GM12878 (cell line): ENCODE results near the gene PARP6. TPM values are rescaled to one million over a fixed set of nuclear protein-coding genes. Genes with fewer than 3 reads are reported as not detected.
A peak's percentile ranks its signal among the peaks of the same experiment; 100 is the strongest.

Experiments used
- ATAC-seq: fragments of 200-7000 bp; cut with Tn5 transposase; 3 replicates; pipeline ENCODE4 v1.9.1; 2020; ENCODE audit warnings: mild to moderate bottlenecking, moderate library complexity
- BruUV-seq: library from RNA; stranded (reverse); fragments of 400-500 nt; replicated peaks from 2 replicates; lab custom pipeline; 2021; lab: Mats Ljungman, UMichigan
- CTCF ChIA-PET: fragments of 300-600 bp; sonication (Branson Sonifier 250); formaldehyde crosslinking; extraction: SDS; loops from one replicate; lab custom pipeline; 2021; ENCODE audit warnings: inconsistent platforms; lab: Yijun Ruan, JAX
- POLR2A ChIA-PET: fragments of 350-600 bp; formaldehyde crosslinking; extraction: SDS; loops from one replicate; lab custom pipeline; 2021; ENCODE audit warnings: inconsistent platforms; lab: Charles Lee
- RAD21 ChIA-PET: fragments of 300-600 bp; sonication (Branson Sonifier 250); formaldehyde crosslinking; loops from one replicate; lab custom pipeline; 2023; ENCODE audit warnings: antibody characterized with exemption; ENCODE audit not compliant: unreplicated experiment; lab: Charles Lee
- SMC1A ChIA-PET: fragments of 300-600 bp; sonication (Branson Sonifier 250); formaldehyde crosslinking; loops from one replicate; lab custom pipeline; 2023; ENCODE audit not compliant: unreplicated experiment, uncharacterized antibody; lab: Charles Lee
- DNase-seq: peaks from one replicate; pipeline ENCODE4 v3.0.0-alpha.2; 2011; ENCODE audit warnings: low read depth, low spot score
- FAIRE-seq: peaks from 3 replicates; lab custom pipeline; 2011; peaks lifted over from hg19 to GRCh38; lab: Jason Lieb, UNC
- H2AFZ ChIP-seq: 2 replicates; pipeline ENCODE4 v1.6.0; 2011; ENCODE audit warnings: low read depth, low read length, control low read depth; ENCODE audit not compliant: control insufficient read depth
- H3K27ac ChIP-seq: 2 replicates; pipeline ENCODE4 v1.5.1; 2011; ENCODE audit warnings: control low read depth; ENCODE audit not compliant: control insufficient read depth, insufficient read depth
- H3K27me3 ChIP-seq, 2 experiments: replicated peaks in 1 of 2; 2 replicates each; pipeline versions ENCODE4 v1.6.0 to v1.6.1; 2011; ENCODE audit warnings: low read length in 1 of 2; ENCODE audit not compliant: control insufficient read depth in 2 of 2, insufficient read depth in 2 of 2
- H3K36me3 ChIP-seq, 2 experiments: 2 replicates each; pipeline ENCODE4 v1.5.1; 2011; ENCODE audit warnings: low read length in 1 of 2; ENCODE audit not compliant: control insufficient read depth in 2 of 2, insufficient read depth in 2 of 2
- H3K4me1 ChIP-seq: 2 replicates; pipeline ENCODE4 v1.6.1; 2011; ENCODE audit warnings: mild to moderate bottlenecking, low read length, moderate library complexity, mixed read lengths; ENCODE audit not compliant: control insufficient read depth, insufficient read depth
- H3K4me2 ChIP-seq: 2 replicates; pipeline ENCODE4 v1.6.0; 2011; ENCODE audit warnings: control low read depth; ENCODE audit not compliant: control insufficient read depth, insufficient read depth
- H3K4me3 ChIP-seq: fragments of 200-600 bp; sonication (generic); 2 replicates; pipeline ENCODE4 v1.5.1; 2016
- H3K79me2 ChIP-seq: 2 replicates; pipeline ENCODE4 v1.6.0; 2011; ENCODE audit warnings: low read length; ENCODE audit not compliant: control insufficient read depth, insufficient read depth
- H3K9ac ChIP-seq: 2 replicates; pipeline ENCODE4 v1.8.0; 2011; ENCODE audit warnings: low read length, control low read depth, mixed read lengths; ENCODE audit not compliant: control insufficient read depth, insufficient read depth
- H3K9me3 ChIP-seq: replicated peaks from 3 replicates; pipeline ENCODE4 v1.5.1; 2011; ENCODE audit warnings: mild to moderate bottlenecking, low read length; ENCODE audit not compliant: control insufficient read depth, insufficient read depth
- H4K20me1 ChIP-seq: 2 replicates; pipeline ENCODE4 v1.6.0; 2011; ENCODE audit not compliant: control insufficient read depth, insufficient read depth
- BCL3 ChIP-seq: IDR thresholded peaks from 2 replicates; pipeline ENCODE4 v1.6.1; 2011; ENCODE audit warnings: borderline replicate concordance, low read depth, mild to moderate bottlenecking, moderate library complexity, low read length; ENCODE audit not compliant: insufficient read depth, poor library complexity, severe bottlenecking
- CBX5 ChIP-seq: sonication (generic); IDR thresholded peaks from 2 replicates; pipeline ENCODE4 v1.6.1; 2016; ENCODE audit warnings: low read depth, moderate library complexity, mild to moderate bottlenecking, inconsistent platforms
- CHD2 ChIP-seq: IDR thresholded peaks from 2 replicates; pipeline ENCODE4 v1.6.1; 2011; ENCODE audit warnings: low read depth, low read length, improper control_type of control experiment, borderline replicate concordance
- E2F4 ChIP-seq: IDR thresholded peaks from 2 replicates; pipeline ENCODE4 v1.6.1; 2012; ENCODE audit warnings: low read depth, low read length, improper control_type of control experiment
- E2F8 ChIP-seq: fragments of 450-650 bp; IDR thresholded peaks from 2 replicates; pipeline ENCODE4 v1.6.1; 2018; ENCODE audit warnings: mild to moderate bottlenecking, low read depth, moderate library complexity; ENCODE audit not compliant: partially characterized antibody
- EGR1 ChIP-seq, 2 experiments: IDR thresholded peaks; 1 replicate in 1 of 2; 2 replicates in 1 of 2; pipeline ENCODE4 v1.6.1; 2011 to 2012; ENCODE audit warnings: low read depth in 2 of 2, low read length in 2 of 2, borderline replicate concordance in 1 of 2, mild to moderate bottlenecking in 1 of 2, moderate library complexity in 1 of 2
- GATAD2B ChIP-seq: fragments of 450-650 bp; conservative IDR thresholded peaks from 2 replicates; pipeline ENCODE4 v1.6.1; 2017; ENCODE audit warnings: low read depth, mild to moderate bottlenecking, moderate library complexity
- MEF2A ChIP-seq: IDR thresholded peaks from 2 replicates; pipeline ENCODE4 v1.6.1; 2011; ENCODE audit warnings: low read depth, mild to moderate bottlenecking, low read length, moderate library complexity; ENCODE audit not compliant: insufficient read depth
- MTA3 ChIP-seq: IDR thresholded peaks from 2 replicates; pipeline ENCODE4 v1.6.1; 2012; ENCODE audit warnings: low read length, inconsistent platforms, borderline replicate concordance
- POLR2A ChIP-seq: IDR thresholded peaks from 2 replicates; pipeline ENCODE4 v1.6.1; 2011; ENCODE audit warnings: low read depth, mild to moderate bottlenecking, low read length
- POLR2AphosphoS2 ChIP-seq: IDR thresholded peaks from 2 replicates; pipeline ENCODE4 v1.6.1; 2011; ENCODE audit warnings: low read depth, mild to moderate bottlenecking, low read length, improper control_type of control experiment, moderate library complexity
- ZBTB33 ChIP-seq: fragments of 450-650 bp; IDR thresholded peaks from 2 replicates; pipeline ENCODE4 v1.6.1; 2017; ENCODE audit warnings: mild to moderate bottlenecking
- ZNF24 ChIP-seq: fragments of 450-650 bp; IDR thresholded peaks from 2 replicates; pipeline ENCODE4 v1.6.1; 2017; ENCODE audit warnings: antibody characterized with exemption, mild to moderate bottlenecking
- WGBS: methylation state at CpG from one replicate; pipeline ENCODE4 v1.1.6; 2016; ENCODE audit warnings: low lambda C conversion rate; ENCODE audit not compliant: insufficient replicate concordance, insufficient coverage; ENCODE audit errors: missing lambda C conversion rate; 5-methylcytosine and 5-hydroxymethylcytosine counted together
- in situ Hi-C: fragments of 300-500 bp; cut with MboI; formaldehyde crosslinking; loops from 9 replicates; pipeline ENCODE4 v1.14.3; 2018; ENCODE audit warnings: mixed read lengths
- intact Hi-C: fragments of 100-400 bp; cut with micrococcal nuclease; formaldehyde crosslinking; loops from one replicate; pipeline ENCODE4 v1.14.2; 2022; ENCODE audit not compliant: unreplicated experiment
- polyA plus RNA-seq, 11 experiments: library from polyadenylated mRNA; depleted of rRNA in 4 of 11; unstranded in 6 of 11; stranded (reverse) in 5 of 11; fragments of >200 nt; fragmentation: Nextera tagmentation in 4 of 11; fragmentation: Illumina TruSeq in 1 of 11; extraction: Ambion mirVana in 4 of 11; extraction: Trizol in 1 of 11; gene quantifications; 1 replicate in 1 of 11; 2 replicates in 10 of 11; pipeline versions ENCODE4 v1.2.1 to v1.2.3, GENCODE V29; 2011 to 2016; ENCODE audit warnings: inconsistent platforms in 2 of 11, missing spikeins in 2 of 11, low read depth in 1 of 11
- total RNA-seq, 4 experiments: library from RNA; depleted of rRNA in 3 of 4; stranded (reverse); fragments of >200 nt in 3 of 4; fragmentation: Illumina TruSeq in 1 of 4; extraction: Trizol in 1 of 4; gene quantifications; 2 replicates each; pipeline versions ENCODE4 v1.2.1 to v1.2.3, GENCODE V29; 2013 to 2021

Gene PARP6
- total and polyA plus RNA-seq, 10 of the 15 experiments (the other 5 are each of a cell fraction or from before 2014, with no cell fraction given): 14.3 to 73.5 (median 26.9) TPM

- DNase-seq (no peak), FAIRE-seq (no peak), ATAC-seq (peak; percentile 22; the same call in 1 of the 3 replicates)
- intact Hi-C loops (loop anchor here (5.0 kb wide), 1 partner anchor 90 kb away; no protein-coding TSS in a partner anchor), in situ Hi-C loops (no loop called here)
- peaks cover 3% of the 10 kb centered on the region for H4K20me1 ChIP-seq
- ChIA-PET POLR2A (no interaction called here), RAD21 (interaction anchor here (0.6 to 1.5 kb wide), 3 partner anchors 10 to 32 kb away, joined by 3 to 5 read pairs (median 3); no protein-coding TSS in a partner anchor), SMC1A (interaction anchor here (0.5 to 1.3 kb wide), 2 partner anchors 30 to 296 kb away, joined by 3 to 5 read pairs; no protein-coding TSS in a partner anchor), CTCF (interaction anchor here (1.2 to 2.1 kb wide), 3 partner anchors 10 to 115 kb away, joined by 4 to 7 read pairs (median 5); no protein-coding TSS in a partner anchor)
- WGBS: 23% methylated on average over 40 of the region's 83 CpGs
- no peaks in the 10 kb centered on the region for H3K9me3 ChIP-seq
- no peak within 1 kb of the TSS for H3K9ac ChIP-seq
- no peak within 1 kb of the TSS for H2AFZ ChIP-seq
- no peaks in the 10 kb centered on the region; the same call in 1 of the 2 replicates for H3K4me1 ChIP-seq
- TF ChIP-seq CBX5: no peak
- TF ChIP-seq BCL3: peak; percentile 39
- TF ChIP-seq ZNF24: no peak
- peak in 1 of 2 experiments; percentile 12; a peak in 1 of 3 replicates for TF ChIP-seq EGR1 (IDR thresholded peaks at IDR 0.05; ENCODE audit: borderline replicate concordance in 1 of 2, low read depth in 2 of 2, low read length in 2 of 2)
- TF ChIP-seq MTA3: peak; percentile 51; the same call in 1 of the 2 replicates
- peak; percentile 86; the same call in 1 of the 2 replicates for TF ChIP-seq POLR2AphosphoS2
- no peak for TF ChIP-seq ZBTB33
- no peak for TF ChIP-seq E2F4
- no peak for TF ChIP-seq MEF2A
- TF ChIP-seq E2F8: peak; percentile 49
- 0 out of 2 replicates have a peak, but pooled peaks have one; percentile 42 for TF ChIP-seq CHD2
- TF ChIP-seq POLR2A: peak; percentile 65
- TF ChIP-seq GATAD2B: no peak
- no peaks in the 10 kb centered on the region for H3K79me2 ChIP-seq
- H3K27me3 ChIP-seq: no peaks in the 10 kb centered on the region
- peak within 1 kb of the TSS; percentile 44; the same call in 1 of the 2 replicates for H3K4me2 ChIP-seq
- H3K4me3 ChIP-seq: no peak within 1 kb of the TSS
- H3K36me3 ChIP-seq: peaks cover 35 to 39% of the 10 kb centered on the region in 2 experiments
- BruUV-seq: no TSS peak
- H3K27ac ChIP-seq: no peak within 1 kb of the TSS
Observed at GRCh38 chr15:72197460-72198355, 74.6 kb downstream of the PARP6 start, which contains the start of gene GRAMD2A. GRAMD2A (minus strand) TSS chr15:72197787.
